Hepatocyte (in vitro differentiated cells): ENCODE measurements around the gene GMNN. TPM values are rescaled to one million over a fixed set of nuclear protein-coding genes. Genes with fewer than 3 reads are reported as not detected.
"Not testable (repeated sequence)": the region's sequence is repeated elsewhere in the genome, so short reads cannot be mapped to it uniquely, and the experiment has no call there.

ENCODE experiments used
- DNase-seq: peaks from one replicate; pipeline ENCODE4 v3.0.0-alpha.2; 2016; ENCODE audit warnings: low spot score
- H2AFZ ChIP-seq: fragments of 200-600 bp; sonication (generic); 2 replicates; pipeline ENCODE4 v1.6.0; 2016; ENCODE audit warnings: antibody characterized with exemption, mild to moderate bottlenecking
- H3K27ac ChIP-seq: fragments of 200-600 bp; sonication (generic); 2 replicates; pipeline ENCODE4 v1.5.1; 2016; ENCODE audit warnings: mild to moderate bottlenecking
- H3K27me3 ChIP-seq: fragments of 200-600 bp; sonication (generic); 2 replicates; pipeline ENCODE4 v1.6.1; 2016
- H3K36me3 ChIP-seq: fragments of 200-600 bp; sonication (generic); replicated peaks from 2 replicates; pipeline ENCODE4 v1.5.1; 2016; ENCODE audit warnings: low read depth; ENCODE audit not compliant: insufficient read depth
- H3K4me1 ChIP-seq: fragments of 200-600 bp; sonication (generic); 2 replicates; pipeline ENCODE4 v1.5.1; 2016; ENCODE audit warnings: mild to moderate bottlenecking, moderate library complexity; ENCODE audit not compliant: insufficient read depth
- H3K4me2 ChIP-seq: fragments of 200-600 bp; sonication (generic); 2 replicates; pipeline ENCODE4 v1.6.0; 2016
- H3K4me3 ChIP-seq: fragments of 200-600 bp; sonication (generic); 2 replicates; pipeline ENCODE4 v1.5.1; 2016; ENCODE audit warnings: mild to moderate bottlenecking
- H3K79me2 ChIP-seq: fragments of 200-600 bp; sonication (generic); 2 replicates; pipeline ENCODE4 v1.6.0; 2017; ENCODE audit warnings: mild to moderate bottlenecking
- H3K9me2 ChIP-seq: fragments of 200-600 bp; sonication (generic); replicated peaks from 2 replicates; pipeline ENCODE4 v1.6.0; 2017; ENCODE audit warnings: mild to moderate bottlenecking; ENCODE audit not compliant: insufficient read depth
- H3K9me3 ChIP-seq: fragments of 200-600 bp; sonication (generic); 2 replicates; pipeline ENCODE4 v1.5.1; 2016; ENCODE audit warnings: low read depth, mild to moderate bottlenecking
- H4K20me1 ChIP-seq: fragments of 200-600 bp; sonication (generic); 2 replicates; pipeline ENCODE4 v1.6.0; 2016; ENCODE audit warnings: mild to moderate bottlenecking; ENCODE audit not compliant: insufficient read depth, poor library complexity, severe bottlenecking
- CTCF ChIP-seq: fragments of 200-600 bp; sonication (generic); IDR thresholded peaks from 2 replicates; pipeline ENCODE4 v1.5.1; 2016; ENCODE audit warnings: antibody characterized with exemption, mild to moderate bottlenecking; ENCODE audit not compliant: poor library complexity
- EZH2 ChIP-seq: fragments of 200-600 bp; sonication (generic); IDR thresholded peaks from 2 replicates; pipeline ENCODE4 v1.6.1; 2016; ENCODE audit warnings: antibody characterized with exemption, mild to moderate bottlenecking, borderline replicate concordance
- EZH2phosphoT487 ChIP-seq: fragments of 200-600 bp; sonication (generic); IDR thresholded peaks from one replicate; pipeline ENCODE4 v1.6.1; 2018; ENCODE audit warnings: antibody characterized with exemption, mild to moderate bottlenecking, low read depth, moderate library complexity; ENCODE audit not compliant: unreplicated experiment, severe bottlenecking
- WGBS: methylation state at CpG from one replicate; pipeline ENCODE4 v1.1.6; 2016; ENCODE audit warnings: low lambda C conversion rate; ENCODE audit errors: missing lambda C conversion rate; 5-methylcytosine and 5-hydroxymethylcytosine counted together
- polyA plus RNA-seq: library from polyadenylated mRNA; unstranded; fragments of >200 nt; fragmentation: Nextera tagmentation; extraction: Ambion mirVana; gene quantifications from 2 replicates; pipeline ENCODE4 v1.2.1, GENCODE V29; 2016
- total RNA-seq: library from RNA; depleted of rRNA; stranded (reverse); fragments of >200 nt; gene quantifications from 2 replicates; pipeline ENCODE4 v1.2.3, GENCODE V29; 2014

Gene GMNN
- total and polyA plus RNA-seq, 2 experiments from 2014 or later = 65.3 to 73.1 TPM

DNA sequence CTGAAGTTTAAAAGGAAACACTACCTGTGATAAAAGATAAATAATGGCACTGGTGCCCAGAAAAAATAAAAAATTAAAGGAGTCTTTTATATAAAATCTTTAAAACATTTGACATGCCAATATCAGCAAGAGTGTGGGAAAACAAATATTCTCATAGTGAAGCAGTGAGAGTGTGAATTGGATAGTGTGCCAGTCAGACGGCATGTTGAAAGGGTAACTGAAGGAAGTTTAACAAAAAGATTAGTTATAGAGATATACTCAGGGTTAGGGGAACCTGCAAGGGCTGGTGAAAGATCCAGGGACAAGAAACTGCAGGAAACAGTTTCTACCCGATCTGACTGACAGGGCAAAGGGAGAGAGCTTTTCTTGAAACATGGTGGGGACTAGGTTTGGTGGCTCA lies 22.2 kb upstream of the GMNN start:
- Histone ChIP-seq H3K4me2 (no peak overlapping the region), H3K9me3 (no peaks in the 10 kb centered on the region), H3K9me2 (no peaks in the 10 kb centered on the region), H4K20me1 (no peaks in the 10 kb centered on the region), H3K27me3 (no peaks in the 10 kb centered on the region), H3K4me3 (no peak overlapping the region), H3K4me1 (no peaks in the 10 kb centered on the region), H3K36me3 (no peaks in the 10 kb centered on the region), H3K27ac (no peak overlapping the region), H3K79me2 (no peaks in the 10 kb centered on the region), H2AFZ (no peak overlapping the region)
- WGBS = 77% methylated on average over 2 of the region's 2 CpGs
- DNase-seq = no peak
- TF ChIP-seq EZH2 (no peak), CTCF (no peak), EZH2phosphoT487 (no peak)

GRCh38 chr6:24752917-24753492 lies 21.7 kb upstream of the GMNN start:
- Histone ChIP-seq H3K27ac (peak overlapping the region; percentile 67), H3K4me1 (no peaks in the 10 kb centered on the region), H3K36me3 (no peaks in the 10 kb centered on the region), H3K27me3 (no peaks in the 10 kb centered on the region), H3K4me3 (no peak overlapping the region), H3K79me2 (no peaks in the 10 kb centered on the region), H4K20me1 (no peaks in the 10 kb centered on the region), H2AFZ (no peak overlapping the region), H3K4me2 (no peak overlapping the region), H3K9me3 (no peaks in the 10 kb centered on the region), H3K9me2 (no peaks in the 10 kb centered on the region)
- WGBS = 74% methylated on average over 1 of the region's 1 CpG
- peak; percentile 23 for DNase-seq
- no peak for TF ChIP-seq EZH2phosphoT487
- TF ChIP-seq EZH2 = no peak
- no peak for TF ChIP-seq CTCF

GRCh38 chr6:24753545-24753944 lies 21.2 kb upstream of the GMNN start:
- H3K36me3 ChIP-seq = no peaks in the 10 kb centered on the region

GRCh38 chr6:24754378-24754777 lies 20.4 kb upstream of the GMNN start:
- H3K27me3 ChIP-seq, H3K4me3 ChIP-seq, DNase-seq, H3K36me3 ChIP-seq, H3K79me2 ChIP-seq, H3K9me3 ChIP-seq, H3K4me2 ChIP-seq, H4K20me1 ChIP-seq, H3K9me2 ChIP-seq, H3K27ac ChIP-seq, H2AFZ ChIP-seq, H3K4me1 ChIP-seq: not testable (repeated sequence)
- 91% methylated on average over 4 of the region's 4 CpGs for WGBS

More at GRCh38 chr6:24753545-24753944, 21.2 kb upstream of the GMNN start:
- Histone ChIP-seq H3K4me3 (no peak overlapping the region), H3K79me2 (no peaks in the 10 kb centered on the region), H3K27me3 (no peaks in the 10 kb centered on the region), H2AFZ (no peak overlapping the region), H3K27ac (peak overlapping the region; percentile 67), H4K20me1 (no peaks in the 10 kb centered on the region), H3K9me3 (no peaks in the 10 kb centered on the region), H3K4me2 (no peak overlapping the region), H3K9me2 (no peaks in the 10 kb centered on the region), H3K4me1 (no peaks in the 10 kb centered on the region)
- WGBS = 72% methylated on average over 2 of the region's 2 CpGs
- TF ChIP-seq EZH2 (no peak), EZH2phosphoT487 (no peak), CTCF (no peak)
- DNase-seq = no peak
